Thoracic aorta endothelial cell (primary cell): ENCODE results near the gene NDST3. TPM values are rescaled to one million over a fixed set of nuclear protein-coding genes. Genes with fewer than 3 reads are reported as not detected.

Experiments used
- small RNA-seq: library from RNA; depleted of rRNA; stranded (forward); fragments of <200 nt; gene quantifications from one replicate; pipeline ENCODE3, GENCODE V24; 2012
- total RNA-seq: library from RNA; depleted of rRNA; stranded (reverse); fragments of >200 nt; gene quantifications from 2 replicates; pipeline ENCODE4 v1.2.3, GENCODE V29; 2012

The NDST3 gene
- not detected in 2 replicates for total RNA-seq

GRCh38 chr4:118034053-118034785, at the start of gene NDST3:
Gene NDST3, plus strand, starts transcription at chr4:118034486. Its CDS starts 19,425 bp downstream, at chr4:118053911.

Small RNA genes within 50 kb of the gene (small RNA-seq; reads per million reads assigned to genes)
- not detected for gene SNORA24
